ENCODE measurements around the gene OXCT2. TPM values are rescaled to one million over a fixed set of nuclear protein-coding genes. Genes with fewer than 3 reads are reported as not detected.

Gene OXCT2
- polyA plus RNA-seq, 1 of the 3 experiments (the other 2 are of a cell fraction): 0.44 TPM

GRCh38 chr1:39757501-39757900, 13.6 kb downstream of the OXCT2 start:
- DNase-seq: no peak
- TF ChIP-seq REST (IDR thresholded peaks at IDR 0.05; ENCODE audit: low read depth, low read length): no peak
- no peak for TF ChIP-seq TEAD4 (IDR thresholded peaks at IDR 0.05; ENCODE audit: borderline replicate concordance, insufficient read depth)
- TF ChIP-seq NFIC (IDR thresholded peaks at IDR 0.05; ENCODE audit: borderline replicate concordance): no peak
- TF ChIP-seq RFX5 (IDR thresholded peaks at IDR 0.05; ENCODE audit: low read length): no peak
- no peak for TF ChIP-seq GATA2 (CRISPR knock-in tag; IDR thresholded peaks at IDR 0.05)
- TF ChIP-seq RXRA (IDR thresholded peaks at IDR 0.05; ENCODE audit: borderline replicate concordance, low read depth): no peak
- no peak for TF ChIP-seq SMC3 (IDR thresholded peaks at IDR 0.05; ENCODE audit: low read depth, low read length)
- TF ChIP-seq TCF12 (IDR thresholded peaks at IDR 0.05): no peak
- TF ChIP-seq MEF2A (IDR thresholded peaks at IDR 0.05; ENCODE audit: borderline replicate concordance, low read depth): no peak
- TF ChIP-seq RCOR1 (IDR thresholded peaks at IDR 0.05; ENCODE audit: low read length): no peak
- no peak for TF ChIP-seq NRF1 (IDR thresholded peaks at IDR 0.05; ENCODE audit: low read depth, low read length)
- TF ChIP-seq CTCF (IDR thresholded peaks at IDR 0.05): no peak
- no peak for TF ChIP-seq YY1 (IDR thresholded peaks at IDR 0.05; ENCODE audit: low read depth)
- TF ChIP-seq EP300 (IDR thresholded peaks at IDR 0.05; ENCODE audit: borderline replicate concordance in 1 of 2, low read depth in 1 of 2, low read length in 1 of 2): no peak
- H2AFZ ChIP-seq (ENCODE audit: low read depth): no peak overlapping the region
- no peaks in the 10 kb centered on the region for H3K9me3 ChIP-seq
- H3K9ac ChIP-seq: no peak overlapping the region
- H3K4me2 ChIP-seq: no peak overlapping the region
- H3K27ac ChIP-seq (ENCODE audit: low read depth in 2 of 2, low read length in 1 of 2): no peak overlapping the region
- peaks cover 24 to 51% of the 10 kb centered on the region in 2 experiments for H3K36me3 ChIP-seq (replicated peaks in 1 of 2; ENCODE audit: control insufficient read depth in 1 of 2, insufficient read depth in 2 of 2, low read length in 1 of 2)
- ChIA-PET CTCF (no interaction called here), POLR2A (no interaction called here)
- no peak overlapping the region for H3K4me3 ChIP-seq (ENCODE audit: low read depth in 2 of 2, low read length in 1 of 2)
- 87% methylated on average over 5 of the region's 5 CpGs for WGBS (ENCODE audit: low lambda C conversion rate)
- H3K9me2 ChIP-seq: no peaks in the 10 kb centered on the region
- no peaks in the 10 kb centered on the region for H3K27me3 ChIP-seq (ENCODE audit: insufficient read depth)
- H3F3A ChIP-seq (replicated peaks; ENCODE audit: insufficient read depth): peaks cover 4% of the 10 kb centered on the region
- H3K4me1 ChIP-seq (ENCODE audit: control insufficient read depth in 1 of 2, insufficient read depth in 2 of 2, low read depth in 1 of 2, low read length in 1 of 2): no peaks in the 10 kb centered on the region; a peak in 1 of 4 replicates
- H3K79me2 ChIP-seq (ENCODE audit: insufficient read depth): no peaks in the 10 kb centered on the region
- no peaks in the 10 kb centered on the region for H4K20me1 ChIP-seq (ENCODE audit: insufficient read depth)
